ENCODE measurements around the gene SLC1A2.

SLC1A2 gene

DNA sequence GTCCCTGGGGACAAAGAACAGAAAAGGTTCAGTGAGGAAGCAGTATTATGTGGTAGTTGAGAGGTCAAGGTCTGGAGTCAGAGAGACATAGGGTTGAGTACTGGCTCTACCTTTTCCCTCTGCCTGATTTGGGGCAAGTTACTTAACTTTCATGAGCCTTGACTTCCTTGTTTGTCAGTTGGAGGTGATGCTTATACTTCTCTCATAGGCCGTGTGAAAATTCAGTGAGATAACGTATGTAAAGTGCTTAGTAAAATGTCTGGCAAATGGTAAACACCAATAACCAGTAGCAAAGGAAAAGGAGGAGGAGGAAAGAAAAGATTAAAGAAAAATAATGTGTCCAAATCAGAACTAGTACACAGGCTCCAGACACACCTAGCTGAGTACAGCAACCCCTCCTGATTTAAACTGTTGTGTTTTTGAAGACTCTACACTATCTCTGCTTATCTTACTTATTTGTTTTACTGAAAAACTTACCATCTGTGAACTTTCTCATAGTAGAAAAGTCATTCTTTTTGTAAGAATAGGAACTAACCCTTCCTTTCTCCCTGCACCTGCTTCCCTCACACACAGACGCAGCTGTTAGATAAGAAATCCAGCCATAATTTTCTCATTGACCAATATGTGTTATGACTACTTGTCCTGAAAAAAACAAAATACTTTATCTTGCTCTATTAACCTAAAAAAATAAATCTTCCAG is 153.5 kb downstream of the SLC1A2 start:
- no peak for DNase-seq

DNA sequence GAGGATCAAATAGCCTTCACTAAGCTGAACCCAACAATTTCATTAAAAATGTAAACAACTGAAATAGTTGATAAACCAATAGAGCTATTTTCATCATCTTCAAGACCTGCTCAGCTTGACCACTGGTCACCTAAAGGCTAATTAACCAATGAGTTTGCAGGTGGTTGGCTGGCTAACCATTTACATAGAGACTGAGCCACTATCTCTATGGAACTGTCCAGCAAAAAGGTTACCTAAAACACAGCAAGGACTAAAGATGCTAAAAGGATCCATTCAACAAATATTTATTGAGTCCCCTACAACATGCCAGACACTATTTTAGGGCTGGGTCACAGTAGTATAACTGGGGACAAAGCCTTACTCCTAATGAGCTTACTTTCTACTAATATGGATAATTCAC is 156.6 kb downstream of the SLC1A2 start:
- DNase-seq: no peak

DNA sequence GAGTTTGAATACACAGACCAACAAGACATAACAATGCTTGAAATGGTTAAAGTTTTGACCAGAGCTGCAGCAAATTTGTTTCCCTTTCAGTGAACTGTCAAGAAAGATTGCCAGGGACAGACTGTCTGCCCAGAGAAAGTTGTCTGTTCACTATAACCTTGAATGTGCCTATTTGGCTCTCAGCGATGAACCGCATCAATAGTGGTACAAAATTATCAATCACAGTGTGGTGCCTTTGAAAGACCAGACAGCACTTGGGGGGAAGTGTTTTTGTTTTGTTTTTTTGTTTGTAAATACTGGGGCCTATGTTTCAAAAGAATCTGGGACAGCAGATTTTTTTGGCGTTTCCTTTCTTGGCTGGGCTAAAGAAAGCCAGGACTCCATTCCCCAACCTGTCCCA is 157.3 kb downstream of the SLC1A2 start:
- no peak for DNase-seq

DNA sequence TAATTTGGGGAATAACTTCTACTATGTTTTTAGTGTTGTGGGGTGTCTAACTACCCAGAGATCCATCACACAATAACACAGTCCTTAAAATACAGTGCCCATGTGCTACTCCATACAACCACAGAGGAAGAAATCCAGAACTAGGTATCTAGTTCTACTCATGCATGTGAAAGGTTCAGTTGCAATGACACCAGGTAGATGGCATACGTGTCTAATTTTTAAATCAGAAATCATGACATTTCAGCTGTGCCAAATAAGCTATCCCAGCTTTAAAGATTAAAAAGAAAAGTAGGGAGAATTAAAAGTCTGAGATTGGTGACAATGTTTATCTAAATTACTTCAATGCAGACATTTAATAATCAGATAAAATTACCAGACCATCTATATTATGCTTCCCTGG is 158.2 kb downstream of the SLC1A2 start:
- DNase-seq: no peak

DNA sequence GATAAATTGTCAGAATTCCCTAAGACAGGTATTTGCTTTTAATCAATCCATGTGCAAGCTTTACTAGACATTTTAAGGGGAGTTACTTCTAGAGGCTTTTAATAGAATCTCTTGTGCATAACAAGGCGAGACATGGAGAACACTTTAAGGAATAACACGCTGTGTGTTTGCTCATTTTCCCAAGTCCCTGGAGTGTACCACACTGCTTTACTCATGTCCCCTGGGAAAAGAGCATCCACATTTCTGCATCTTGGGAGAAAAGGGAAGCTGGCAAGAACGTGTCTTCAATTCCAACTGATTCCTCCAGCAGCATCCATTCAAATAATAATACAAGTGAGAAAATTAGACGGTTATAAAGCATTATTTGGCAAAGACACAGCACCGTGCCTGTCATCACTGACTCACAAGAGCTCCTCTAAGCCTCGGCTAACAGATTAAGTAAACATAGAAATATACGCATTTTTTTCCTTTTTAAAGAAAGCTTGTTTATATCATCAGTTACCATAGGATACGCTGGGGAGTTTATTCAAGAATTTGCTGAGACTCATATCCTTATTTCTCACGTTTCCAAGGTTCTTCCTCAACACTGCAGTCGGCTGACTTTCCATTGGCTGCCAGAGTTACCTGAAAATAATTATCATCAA is 158.9 kb downstream of the SLC1A2 start:
- DNase-seq: peak; percentile 20

DNA sequence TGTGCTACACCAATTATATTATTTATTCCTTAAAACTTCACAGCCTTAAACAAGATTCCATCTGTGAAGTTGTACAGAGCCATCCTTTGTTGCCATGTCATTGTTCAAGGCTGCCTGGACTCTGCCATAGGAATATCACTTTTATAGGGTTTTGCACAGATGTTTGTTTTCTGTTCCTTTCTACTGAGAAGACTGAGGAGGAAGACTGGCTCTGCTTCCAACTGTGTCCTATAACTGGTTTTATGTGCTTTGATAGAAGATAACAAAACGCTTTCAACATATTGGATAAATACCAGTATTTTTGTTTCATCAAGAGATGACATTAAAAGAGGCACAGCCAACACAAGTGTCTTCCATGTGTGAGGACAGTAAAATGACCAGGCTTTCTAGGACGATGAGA is 159.8 kb downstream of the SLC1A2 start:
- no peak for DNase-seq

DNA sequence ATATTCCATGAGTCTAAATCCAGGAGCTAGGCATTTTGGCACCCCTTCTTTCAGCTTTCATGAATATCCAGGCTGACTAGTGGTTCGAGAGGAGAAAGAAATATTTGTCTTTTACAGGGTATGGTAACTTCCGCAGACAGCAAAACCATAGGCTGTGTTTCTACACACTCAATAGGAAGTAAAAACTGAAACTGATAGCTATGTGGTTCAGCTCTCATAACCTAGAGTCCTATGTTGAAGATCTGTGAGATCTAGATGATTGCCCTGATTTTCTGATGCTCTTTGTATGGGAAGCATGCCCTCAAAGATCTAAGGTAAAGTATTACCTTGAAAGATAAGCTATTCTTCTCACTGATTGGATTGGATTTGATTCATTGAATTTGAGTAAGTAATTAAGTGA is 162.1 kb downstream of the SLC1A2 start:
- no peak for DNase-seq

DNA sequence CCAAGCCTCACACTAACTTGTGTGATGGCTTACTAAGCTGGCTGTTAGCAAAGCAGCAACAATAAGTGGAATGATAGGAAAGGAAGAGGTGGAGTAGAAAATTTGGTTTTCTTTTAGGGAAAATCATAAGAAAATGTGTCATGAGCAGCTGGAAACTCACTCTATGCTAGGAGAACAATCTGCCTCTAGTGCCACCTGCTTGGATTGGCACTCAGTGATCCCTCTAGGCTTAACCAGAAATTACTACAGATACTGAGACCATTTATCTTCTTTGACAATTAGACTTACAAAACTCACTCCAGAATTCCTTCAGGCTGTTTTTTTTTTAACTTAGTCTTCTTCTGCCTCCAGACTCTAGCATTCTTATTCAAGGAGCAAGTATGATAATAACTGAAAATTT is 163.1 kb downstream of the SLC1A2 start:
- no peak for DNase-seq

DNA sequence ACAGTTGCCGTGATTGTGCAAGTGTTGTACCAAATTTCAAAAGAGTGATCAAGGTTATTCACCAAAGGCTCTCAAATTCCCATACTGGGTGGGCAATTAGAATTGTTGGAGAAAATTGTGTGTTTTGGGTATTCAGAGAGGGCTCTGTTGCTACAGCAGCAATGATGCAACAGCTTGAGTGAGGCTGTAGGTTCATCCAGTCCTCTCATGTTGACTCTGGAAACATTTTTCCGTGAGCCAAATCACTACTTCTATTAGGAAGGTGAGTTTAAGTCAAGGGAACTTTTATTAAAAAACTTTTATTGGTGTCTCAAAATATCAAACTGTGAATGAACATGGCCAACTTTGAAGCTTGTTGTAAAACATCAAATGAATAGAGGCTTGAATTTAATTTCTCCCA is 163.8 kb downstream of the SLC1A2 start:
- no peak for DNase-seq

DNA sequence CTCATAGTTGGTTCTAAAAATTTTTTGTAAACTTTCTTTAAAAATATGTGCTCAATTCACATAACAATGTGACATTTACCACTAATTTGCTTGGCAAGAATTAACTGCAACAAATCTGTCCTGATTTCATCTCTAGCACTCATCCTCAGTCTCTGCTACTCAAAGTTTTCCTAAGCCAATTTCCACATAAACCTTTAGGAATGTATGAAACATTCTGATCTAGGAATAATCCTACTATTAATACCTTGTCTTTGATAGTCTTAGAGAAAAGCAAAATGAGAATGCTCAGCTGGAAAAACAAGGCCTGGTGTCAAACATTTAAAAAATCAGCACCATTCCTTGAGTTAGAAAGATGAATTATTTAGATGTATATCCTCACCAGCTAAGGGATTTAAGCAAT is 166.1 kb downstream of the SLC1A2 start:
- no peak for DNase-seq

DNA sequence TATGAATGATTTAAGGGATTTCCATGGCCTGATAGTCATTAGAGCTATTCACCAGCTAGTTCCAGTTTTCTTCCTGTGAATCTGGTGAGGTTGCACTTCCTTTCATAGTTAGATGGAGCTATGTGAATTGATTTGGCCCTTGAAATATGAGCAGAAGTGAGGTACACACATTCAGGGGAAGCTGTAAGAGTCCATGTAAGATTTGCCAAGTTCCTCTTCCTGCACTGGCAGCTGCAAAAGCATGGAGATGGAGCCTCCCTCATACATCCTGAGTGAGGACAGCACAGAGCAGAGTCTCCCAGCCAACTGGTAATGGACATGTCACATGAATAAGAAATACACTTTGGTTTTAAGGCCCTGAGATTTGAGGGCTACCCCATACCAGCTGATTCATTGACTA is 168.7 kb downstream of the SLC1A2 start:
- no peak for DNase-seq

DNA sequence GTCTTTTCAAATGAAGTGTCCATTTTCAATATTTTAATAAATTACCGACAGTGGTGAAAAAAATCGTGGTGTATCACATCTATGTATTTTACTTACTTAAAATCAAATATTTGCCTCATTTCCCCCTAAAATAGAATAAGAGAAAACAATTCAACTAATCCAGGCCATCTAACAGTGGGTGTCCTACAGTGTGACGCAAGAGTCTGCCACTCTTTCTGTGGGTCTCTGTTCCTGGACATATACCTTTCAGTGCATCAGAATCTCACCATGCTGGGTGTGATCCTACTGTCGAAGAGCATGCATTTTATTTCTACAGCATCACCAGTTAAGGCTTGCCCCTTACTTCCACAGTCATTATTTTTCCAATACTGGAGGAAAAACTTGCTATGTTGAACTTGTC is 169.2 kb downstream of the SLC1A2 start:
- DNase-seq: no peak

DNA sequence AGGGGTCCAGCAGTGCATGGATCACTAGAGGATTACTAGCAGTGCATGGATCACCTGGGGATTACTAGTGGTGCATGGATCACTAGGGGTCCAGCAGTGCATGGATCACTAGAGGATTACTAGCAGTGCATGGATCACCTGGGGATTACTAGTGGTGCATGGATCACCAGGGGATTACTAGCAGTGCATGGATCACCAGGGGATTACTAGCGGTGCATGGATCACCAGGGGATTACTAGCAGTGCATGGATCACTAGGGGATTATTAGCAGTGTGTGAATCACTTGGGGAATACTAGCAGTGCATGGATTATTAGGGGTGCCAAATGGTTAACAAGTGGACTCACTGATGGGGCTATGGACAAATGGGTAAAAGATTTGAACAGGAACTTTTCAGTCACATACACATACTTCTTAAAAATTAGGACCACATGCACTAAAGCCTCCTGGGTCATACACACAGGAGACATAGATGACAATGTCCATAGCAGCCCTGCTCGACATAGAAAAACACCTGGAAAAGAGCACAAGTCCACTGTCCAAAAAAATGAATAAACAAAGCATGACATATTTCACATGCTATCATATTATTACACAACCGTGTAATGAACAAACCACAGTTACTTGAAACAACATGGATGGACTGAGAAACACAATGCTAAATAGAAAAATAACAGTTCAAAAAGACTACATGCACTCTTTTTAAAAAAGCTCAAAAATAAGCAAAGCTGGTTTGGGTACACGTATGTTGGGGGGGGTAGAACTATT is 170.6 kb downstream of the SLC1A2 start:
- no peak for DNase-seq

DNA sequence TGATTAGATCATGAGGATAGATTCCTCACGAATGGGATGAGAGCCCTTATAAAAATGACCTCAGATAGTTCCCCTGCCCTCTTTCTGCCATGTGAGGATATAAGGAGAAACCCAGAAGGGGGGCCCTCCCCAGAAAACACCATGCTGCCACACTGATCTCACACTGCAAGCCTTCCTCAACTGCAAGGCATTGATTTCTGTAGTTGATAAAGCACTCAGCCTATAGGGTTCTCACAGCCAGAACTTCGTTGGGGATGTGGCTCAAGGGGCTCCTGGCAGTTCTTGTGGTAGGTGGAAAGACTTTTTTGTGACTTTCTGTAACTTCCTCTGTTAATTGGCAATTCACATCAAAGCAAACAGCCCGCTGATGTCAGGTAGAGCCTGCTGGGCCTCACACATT is 171.5 kb downstream of the SLC1A2 start:
- DNase-seq: no peak

DNA sequence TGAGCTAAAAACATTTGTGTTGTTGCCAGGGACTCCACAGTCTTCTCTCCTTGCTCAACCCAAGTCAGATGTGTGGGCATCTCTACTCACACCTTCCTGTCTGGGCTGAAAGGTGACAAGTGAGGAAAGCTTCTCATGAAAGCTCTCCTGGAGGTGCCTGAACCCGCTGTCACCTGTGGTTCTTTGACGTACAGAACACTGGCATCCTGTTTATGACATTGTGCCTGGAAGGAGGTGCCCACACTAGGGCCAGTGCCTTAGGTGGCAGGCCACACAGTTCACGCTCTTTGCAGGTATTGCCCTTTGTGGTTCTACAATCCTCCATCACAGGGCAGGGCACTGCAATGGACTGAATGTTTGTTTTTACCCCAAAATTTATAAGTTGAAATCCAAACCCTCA is 171.9 kb downstream of the SLC1A2 start:
- no peak for DNase-seq

DNA sequence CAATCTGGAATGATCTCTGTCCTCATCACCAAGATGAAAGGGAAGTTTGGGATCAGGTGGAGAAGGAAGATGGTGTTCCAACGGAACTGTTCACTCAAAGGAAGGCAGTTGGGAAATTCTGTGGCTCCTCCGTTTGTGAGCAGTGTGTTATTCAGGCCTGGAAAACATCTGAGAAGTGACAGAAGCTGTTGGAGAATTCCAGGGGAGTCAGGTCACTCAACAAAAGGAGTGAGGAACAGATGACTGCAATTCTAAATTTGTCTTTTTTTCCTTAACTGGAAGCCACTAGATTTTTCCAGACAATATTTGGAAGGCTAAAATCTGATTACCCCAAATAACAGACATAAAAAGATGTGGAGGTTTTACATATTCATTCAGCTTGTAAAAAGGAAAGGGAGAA is 172.6 kb downstream of the SLC1A2 start:
- DNase-seq: no peak

DNA sequence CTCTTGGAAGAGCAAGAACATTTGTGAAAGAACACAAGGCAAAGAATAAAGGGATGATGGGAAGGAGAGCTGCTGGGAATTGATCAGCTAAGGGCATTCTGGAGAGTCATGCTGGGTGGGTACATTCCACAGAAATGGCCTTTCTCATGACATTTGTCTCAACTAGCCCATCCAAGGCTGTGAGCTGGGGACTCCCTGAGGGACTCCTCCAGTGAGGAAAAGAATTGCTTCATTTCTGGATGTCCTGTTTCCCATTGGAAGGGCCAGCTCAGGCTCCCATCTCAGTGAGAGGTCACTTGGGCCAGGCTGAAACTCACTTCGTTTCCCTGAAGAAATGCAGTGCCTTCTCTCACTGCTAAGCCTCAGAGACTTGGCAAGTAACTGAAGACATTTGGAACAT is 173.6 kb downstream of the SLC1A2 start:
- DNase-seq: no peak

DNA sequence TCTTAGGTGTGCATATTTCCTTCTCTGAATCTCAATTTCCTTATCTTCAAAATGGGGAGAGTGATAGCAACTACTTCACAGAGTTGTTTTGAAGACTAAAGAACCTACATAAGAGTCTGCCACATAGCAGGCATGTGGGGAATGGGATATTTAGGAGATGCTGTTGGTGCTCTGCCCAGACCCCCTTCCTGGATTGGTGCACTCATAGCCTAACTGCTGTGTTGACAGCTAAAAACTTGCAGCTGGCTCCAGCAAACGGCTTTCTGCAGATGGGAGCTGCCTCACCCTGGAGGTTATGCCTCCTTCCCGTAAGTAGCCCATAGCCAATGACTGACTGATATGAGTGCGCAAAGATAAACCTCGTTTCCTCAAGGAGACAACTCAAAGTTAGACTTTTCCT is 174.3 kb downstream of the SLC1A2 start:
- no peak for DNase-seq

DNA sequence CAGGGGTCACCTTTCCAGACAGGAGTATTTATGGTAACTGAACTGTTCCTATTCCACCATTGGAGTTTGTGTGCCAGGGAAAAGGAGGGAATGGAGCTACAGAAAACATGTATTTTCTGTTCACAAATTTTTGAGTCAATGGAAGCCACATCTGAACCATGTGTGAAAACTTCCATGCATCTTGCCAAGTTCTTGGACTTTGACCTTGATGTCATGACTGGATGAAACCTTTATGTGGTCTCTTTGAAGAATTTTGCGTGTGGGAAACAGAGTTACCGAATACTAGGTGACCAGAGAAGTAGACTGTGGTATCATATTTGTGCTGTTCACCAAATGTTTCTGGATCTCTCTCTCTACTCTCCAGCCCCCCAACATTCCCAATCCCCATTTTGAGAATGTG is 175.6 kb downstream of the SLC1A2 start:
- DNase-seq: no peak

DNA sequence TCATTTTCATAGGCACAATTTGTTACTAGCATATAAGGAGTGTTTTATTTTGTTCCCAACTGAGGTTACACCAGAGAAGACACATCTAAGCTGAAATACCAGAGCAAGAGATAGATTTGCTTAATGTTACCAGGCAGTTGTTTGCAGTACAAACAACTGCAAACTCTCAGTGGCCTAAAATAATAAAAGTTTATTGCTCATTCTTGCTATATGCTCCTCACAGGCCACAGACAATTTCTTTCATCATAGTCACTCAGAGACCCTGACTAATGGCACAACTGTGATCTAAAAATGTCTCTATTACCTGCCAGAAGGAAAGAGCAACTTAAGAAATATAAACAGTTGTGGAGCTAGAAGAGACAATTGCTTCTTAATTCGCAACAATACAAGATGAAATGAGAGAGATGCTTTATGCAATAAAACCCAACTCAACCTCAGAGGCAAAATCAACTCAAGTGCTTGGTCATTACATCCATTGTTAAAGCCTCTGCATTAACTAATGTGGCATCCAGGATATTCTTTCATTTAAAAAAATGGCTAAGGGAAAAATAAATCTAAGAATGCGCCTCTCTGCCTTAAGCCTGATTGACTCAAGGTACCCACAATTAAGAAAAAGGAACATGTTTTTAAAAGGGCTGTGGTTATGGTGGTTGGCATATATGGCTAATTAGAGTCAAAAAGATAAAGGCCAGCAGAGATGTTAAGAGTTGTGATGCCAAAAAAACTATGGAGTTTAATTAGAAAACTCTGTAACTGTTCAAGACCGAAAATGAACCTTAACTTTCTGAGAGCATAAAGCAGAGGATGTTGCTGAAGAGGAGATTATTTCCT is 176.7 kb downstream of the SLC1A2 start:
- no peak for DNase-seq

DNA sequence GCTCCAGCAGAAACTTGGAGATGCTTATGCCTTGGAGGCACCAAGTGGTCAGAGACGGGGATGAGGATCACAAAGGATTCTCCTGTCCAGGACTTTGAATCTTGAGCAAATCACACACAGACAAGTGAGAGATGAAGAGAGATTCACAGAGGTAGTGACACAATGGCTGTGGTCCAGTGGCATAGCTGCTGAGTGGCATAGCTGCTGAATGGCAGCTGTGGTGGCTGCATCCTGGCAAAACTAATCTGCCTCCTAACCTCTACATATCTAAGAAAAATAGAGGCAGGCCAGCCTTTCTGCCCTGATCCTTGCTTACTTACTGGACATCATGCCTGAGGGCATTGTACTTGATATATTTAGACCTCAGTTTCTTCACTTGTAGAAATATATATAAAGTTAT is 177.8 kb downstream of the SLC1A2 start:
- DNase-seq: no peak

DNA sequence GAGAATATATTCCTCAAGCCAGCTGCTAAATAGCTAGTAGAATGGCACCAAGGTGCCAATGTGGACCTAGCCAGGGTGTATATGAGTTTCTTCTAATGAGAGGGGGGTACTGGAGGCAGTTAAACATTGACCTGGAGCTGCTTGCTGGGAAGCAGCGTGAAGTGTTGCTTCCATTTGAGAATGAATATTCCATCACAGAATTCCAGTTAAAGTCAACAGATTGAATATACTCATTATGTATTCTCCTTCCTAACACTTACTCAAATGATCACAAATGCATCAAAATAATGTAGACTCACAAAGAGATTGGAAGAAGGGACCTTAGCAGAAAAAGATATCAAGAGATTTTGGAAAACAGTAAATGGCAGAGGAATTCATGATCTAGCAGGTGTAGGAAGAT is 178.3 kb downstream of the SLC1A2 start:
- no peak for DNase-seq

DNA sequence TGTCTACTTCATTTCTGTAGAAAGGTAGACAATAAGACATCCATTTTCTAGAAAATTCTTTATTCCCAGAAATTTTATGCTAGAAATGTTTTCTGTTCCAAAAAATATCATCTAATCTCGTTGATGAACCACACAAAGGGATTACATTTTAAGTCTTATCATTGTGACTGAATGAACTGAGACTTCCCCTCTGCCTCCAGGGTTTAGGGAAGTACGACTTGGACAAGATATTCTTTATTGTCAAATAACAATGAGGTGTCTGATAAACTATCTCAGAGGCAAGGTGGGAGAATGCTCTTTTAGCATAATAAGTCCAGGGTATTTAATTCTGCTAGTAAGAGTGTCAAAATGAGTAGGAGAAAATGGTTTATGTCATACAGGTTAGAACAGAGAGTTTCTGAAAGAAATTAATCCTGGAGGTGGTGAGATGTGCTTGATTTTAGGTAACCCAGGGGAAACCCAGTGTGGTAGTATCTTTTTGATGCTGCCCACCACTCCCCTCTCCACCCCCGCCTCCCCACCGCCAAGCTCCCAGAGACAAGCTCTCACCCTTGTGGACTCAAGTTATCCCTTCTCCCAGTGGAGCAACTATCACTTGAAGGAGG is 179.8 kb downstream of the SLC1A2 start:
- DNase-seq: no peak

All from NCI-H446 treated with DMSO at 0.1 percent for 48 hours (cell line).